ENCODE results near the gene RGS6.

GRCh38 chr14:72479461-72479931 lies 547.3 kb downstream of the RGS6 start:
- no peak for TF ChIP-seq EZH2phosphoT487 (IDR thresholded peaks at IDR 0.05; ENCODE audit: insufficient read depth, low read depth)
- no peak for TF ChIP-seq EZH2 (IDR thresholded peaks at IDR 0.05; ENCODE audit: insufficient read depth, poor library complexity, severe bottlenecking)
